SU-DHL-6 (cell line): ENCODE results near the gene SMAD7.

Experiments
- EZH2phosphoT487 ChIP-seq: fragments of 200-600 bp; sonication (generic), shearing (Covaris generic); conservative IDR thresholded peaks from 2 replicates; pipeline ENCODE4 v1.6.1; 2018; ENCODE audit warnings: mild to moderate bottlenecking, antibody characterized with exemption, low read length, moderate library complexity, mixed read lengths
- TF ChIP-seq, protein P1 (sequence below): fragments of 200-600 bp; sonication (generic); IDR thresholded peaks from one replicate; pipeline ENCODE4 v1.5.1; 2017; ENCODE audit warnings: antibody characterized with exemption, mild to moderate bottlenecking, low read length, moderate library complexity; ENCODE audit not compliant: insufficient read depth, poor library complexity, severe bottlenecking

DNA sequence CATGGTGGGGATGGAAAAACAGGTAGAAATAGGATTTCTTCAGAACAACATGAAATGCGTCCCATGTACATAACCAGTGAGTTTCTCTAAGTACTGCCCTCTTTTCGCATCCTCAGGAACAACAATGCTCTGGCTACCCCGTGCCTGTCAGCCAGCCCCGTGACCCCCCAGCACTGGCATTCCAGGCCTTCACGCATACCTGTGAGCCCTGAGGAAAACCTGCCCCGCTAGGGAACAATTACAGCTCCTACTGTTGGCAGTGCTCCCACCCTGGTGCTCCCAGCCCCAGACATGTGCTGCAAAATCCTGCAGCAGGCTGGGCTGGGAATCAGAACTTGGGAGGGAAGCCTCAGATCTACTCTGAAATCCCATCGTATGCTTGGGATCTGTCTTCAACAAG lies 9.1 kb downstream of the SMAD7 start:
- TF ChIP-seq, protein P1, sequence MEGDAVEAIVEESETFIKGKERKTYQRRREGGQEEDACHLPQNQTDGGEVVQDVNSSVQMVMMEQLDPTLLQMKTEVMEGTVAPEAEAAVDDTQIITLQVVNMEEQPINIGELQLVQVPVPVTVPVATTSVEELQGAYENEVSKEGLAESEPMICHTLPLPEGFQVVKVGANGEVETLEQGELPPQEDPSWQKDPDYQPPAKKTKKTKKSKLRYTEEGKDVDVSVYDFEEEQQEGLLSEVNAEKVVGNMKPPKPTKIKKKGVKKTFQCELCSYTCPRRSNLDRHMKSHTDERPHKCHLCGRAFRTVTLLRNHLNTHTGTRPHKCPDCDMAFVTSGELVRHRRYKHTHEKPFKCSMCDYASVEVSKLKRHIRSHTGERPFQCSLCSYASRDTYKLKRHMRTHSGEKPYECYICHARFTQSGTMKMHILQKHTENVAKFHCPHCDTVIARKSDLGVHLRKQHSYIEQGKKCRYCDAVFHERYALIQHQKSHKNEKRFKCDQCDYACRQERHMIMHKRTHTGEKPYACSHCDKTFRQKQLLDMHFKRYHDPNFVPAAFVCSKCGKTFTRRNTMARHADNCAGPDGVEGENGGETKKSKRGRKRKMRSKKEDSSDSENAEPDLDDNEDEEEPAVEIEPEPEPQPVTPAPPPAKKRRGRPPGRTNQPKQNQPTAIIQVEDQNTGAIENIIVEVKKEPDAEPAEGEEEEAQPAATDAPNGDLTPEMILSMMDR, result no peak
- TF ChIP-seq EZH2phosphoT487, result no peak
